SK-N-SH (cell line): ENCODE measurements around the gene CDC42EP4. TPM values are rescaled to one million over a fixed set of nuclear protein-coding genes. Genes with fewer than 3 reads are reported as not detected.
A peak's percentile ranks its signal among the peaks of the same experiment; 100 is the strongest.

Experiments used
- CTCF ChIA-PET: fragments of 300-600, 350-600 bp; formaldehyde crosslinking; extraction: SDS; loops from one replicate; lab custom pipeline; 2021; lab: Yijun Ruan, JAX
- POLR2A ChIA-PET: fragments of 350-600 bp; sonication (Branson Sonifier 250); formaldehyde crosslinking; extraction: SDS; loops from one replicate; lab custom pipeline; 2020; ENCODE audit warnings: antibody characterized with exemption, inconsistent platforms; lab: Yijun Ruan, JAX
- DNase-seq: peaks from one replicate; pipeline ENCODE4 v3.0.0; 2012
- H2AFZ ChIP-seq: fragments of 200-600 bp; sonication (generic); 2 replicates; pipeline ENCODE4 v1.8.1; 2016; ENCODE audit warnings: antibody characterized with exemption, mild to moderate bottlenecking, low read depth
- H3F3A ChIP-seq: fragments of 200-600 bp; sonication (generic); replicated peaks from 2 replicates; pipeline ENCODE3; 2016; ENCODE audit warnings: antibody characterized with exemption, mild to moderate bottlenecking; ENCODE audit not compliant: insufficient read depth
- H3K27ac ChIP-seq, 2 experiments: fragments of 200-500 bp in 1 of 2; fragments of 200-600 bp in 1 of 2; sonication (Bioruptor generic) in 1 of 2; sonication (generic), shearing (Covaris generic) in 1 of 2; 2 replicates each; pipeline versions ENCODE4 v1.5.1 to v1.6.1; 2014 to 2016; ENCODE audit warnings: low read depth in 2 of 2, inconsistent platforms in 1 of 2, low read length in 1 of 2, mild to moderate bottlenecking in 1 of 2, mixed read lengths in 1 of 2
- H3K27me3 ChIP-seq: fragments of 200-600 bp; sonication (generic), shearing (Covaris generic); 2 replicates; pipeline ENCODE4 v1.6.1; 2016; ENCODE audit warnings: mixed run types; ENCODE audit not compliant: insufficient read depth
- H3K36me3 ChIP-seq, 2 experiments: fragments of 200-500 bp in 1 of 2; fragments of 200-600 bp in 1 of 2; sonication (Bioruptor generic) in 1 of 2; sonication (generic) in 1 of 2; replicated peaks in 1 of 2; 2 replicates each; pipeline versions ENCODE3 to v1.5.1; 2014 to 2016; ENCODE audit warnings: low read length in 1 of 2, mild to moderate bottlenecking in 1 of 2; ENCODE audit not compliant: insufficient read depth in 2 of 2, control insufficient read depth in 1 of 2
- H3K4me1 ChIP-seq, 2 experiments: fragments of 200-500 bp in 1 of 2; fragments of 200-600 bp in 1 of 2; sonication (Bioruptor generic) in 1 of 2; sonication (generic), shearing (Covaris generic) in 1 of 2; 2 replicates each; pipeline versions ENCODE4 v1.5.1 to v1.6.1; 2014 to 2016; ENCODE audit warnings: low read depth in 1 of 2, low read length in 1 of 2, mixed run types in 1 of 2; ENCODE audit not compliant: insufficient read depth in 2 of 2, control insufficient read depth in 1 of 2
- H3K4me2 ChIP-seq: fragments of 200-600 bp; sonication (generic), shearing (Covaris generic); 2 replicates; pipeline ENCODE4 v1.6.1; 2017; ENCODE audit warnings: mixed run types
- H3K4me3 ChIP-seq, 2 experiments: fragments of 200-500 bp in 1 of 2; fragments of 200-600 bp in 1 of 2; sonication (Bioruptor generic) in 1 of 2; sonication (generic), shearing (Covaris generic) in 1 of 2; 2 replicates each; pipeline versions ENCODE4 v1.5.1 to v1.8.1; 2014 to 2016; ENCODE audit warnings: low read depth in 2 of 2, inconsistent platforms in 1 of 2, low read length in 1 of 2, mild to moderate bottlenecking in 1 of 2, mixed read lengths in 1 of 2, moderate library complexity in 1 of 2
- H3K79me2 ChIP-seq: fragments of 200-600 bp; sonication (generic); 2 replicates; pipeline ENCODE4 v1.8.1; 2017; ENCODE audit warnings: mild to moderate bottlenecking; ENCODE audit not compliant: insufficient read depth
- H3K9ac ChIP-seq: fragments of 200-600 bp; sonication (generic); 2 replicates; pipeline ENCODE4 v1.6.1; 2017; ENCODE audit warnings: mixed run types
- H3K9me2 ChIP-seq: fragments of 200-600 bp; sonication (generic); 2 replicates; pipeline ENCODE4 v1.6.1; 2017; ENCODE audit warnings: mixed run types
- H3K9me3 ChIP-seq: fragments of 200-600 bp; sonication (generic); 2 replicates; pipeline ENCODE4 v1.6.1; 2017; ENCODE audit warnings: mixed run types, mild to moderate bottlenecking, moderate library complexity
- H4K20me1 ChIP-seq: fragments of 200-600 bp; sonication (generic); 2 replicates; pipeline ENCODE4 v1.6.1; 2017; ENCODE audit warnings: mild to moderate bottlenecking, mixed run types; ENCODE audit not compliant: insufficient read depth
- CHD2 ChIP-seq: fragments of 150-350 bp; IDR thresholded peaks from 2 replicates; pipeline ENCODE4 v1.6.1; 2018; ENCODE audit warnings: low read length; ENCODE audit not compliant: partially characterized antibody
- ELF1 ChIP-seq: IDR thresholded peaks from 2 replicates; pipeline ENCODE4 v1.4.0; 2012
- EP300 ChIP-seq, 2 experiments: IDR thresholded peaks; 2 replicates each; pipeline versions ENCODE4 v1.4.0 to v1.6.1; 2012; ENCODE audit warnings: borderline replicate concordance in 1 of 2, low read depth in 1 of 2, low read length in 1 of 2
- EZH2phosphoT487 ChIP-seq: fragments of 200-600 bp; sonication (generic); IDR thresholded peaks from 2 replicates; pipeline ENCODE4 v1.6.1; 2017; ENCODE audit warnings: low read depth, mixed run types, mild to moderate bottlenecking, antibody characterized with exemption, moderate library complexity, borderline replicate concordance
- FOSL2 ChIP-seq: IDR thresholded peaks from 2 replicates; pipeline ENCODE4 v1.4.0; 2012; ENCODE audit warnings: low read depth, mild to moderate bottlenecking, moderate library complexity, borderline replicate concordance
- FOXJ3 ChIP-seq: sonication (generic); formaldehyde crosslinking; IDR thresholded peaks from 2 replicates; pipeline ENCODE4 v1.5.1; 2020; ENCODE audit warnings: mild to moderate bottlenecking, missing genetic modification reagents
- FOXM1 ChIP-seq: IDR thresholded peaks from 2 replicates; pipeline ENCODE4 v1.4.0; 2012; ENCODE audit warnings: low read depth, mild to moderate bottlenecking
- GABPA ChIP-seq: IDR thresholded peaks from 2 replicates; pipeline ENCODE4 v1.4.0; 2012; ENCODE audit warnings: low read depth, mild to moderate bottlenecking
- GATA2 ChIP-seq: sonication (generic); formaldehyde crosslinking; IDR thresholded peaks from 2 replicates; pipeline ENCODE4 v1.5.0; 2020; ENCODE audit warnings: mild to moderate bottlenecking, missing genetic modification reagents
- JUND ChIP-seq: IDR thresholded peaks from 2 replicates; pipeline ENCODE4 v1.4.0; 2012
- MXI1 ChIP-seq: IDR thresholded peaks from 2 replicates; pipeline ENCODE4 v1.6.1; 2012; ENCODE audit warnings: mild to moderate bottlenecking, low read depth, low read length, improper control_type of control experiment
- NFIC ChIP-seq: IDR thresholded peaks from 2 replicates; pipeline ENCODE4 v1.4.0; 2012; ENCODE audit warnings: borderline replicate concordance
- NRF1 ChIP-seq: IDR thresholded peaks from 2 replicates; pipeline ENCODE4 v1.6.1; 2012; ENCODE audit warnings: low read depth, mild to moderate bottlenecking, low read length
- PBX3 ChIP-seq: IDR thresholded peaks from 2 replicates; pipeline ENCODE4; 2012
- POLR2AphosphoS5 ChIP-seq: IDR thresholded peaks from 2 replicates; pipeline ENCODE4 v1.6.1; 2012; ENCODE audit warnings: low read depth, low read length
- RCOR1 ChIP-seq: fragments of 150-350 bp; IDR thresholded peaks from 2 replicates; pipeline ENCODE4 v1.6.1; 2017; ENCODE audit warnings: antibody characterized with exemption, low read length
- RFX5 ChIP-seq: IDR thresholded peaks from 2 replicates; pipeline ENCODE4 v1.6.1; 2012; ENCODE audit warnings: mild to moderate bottlenecking, improper control_type of control experiment, low read length
- RXRA ChIP-seq: IDR thresholded peaks from 2 replicates; pipeline ENCODE4 v1.4.0; 2012; ENCODE audit warnings: low read depth, mild to moderate bottlenecking, borderline replicate concordance
- SIN3A ChIP-seq: IDR thresholded peaks from 2 replicates; pipeline ENCODE4 v1.6.1; 2012; ENCODE audit warnings: low read depth, mild to moderate bottlenecking, low read length, moderate library complexity, borderline replicate concordance
- TAF1 ChIP-seq: IDR thresholded peaks from 2 replicates; pipeline ENCODE4 v1.6.1; 2012; ENCODE audit warnings: low read depth, mild to moderate bottlenecking, low read length, moderate library complexity, borderline replicate concordance
- TCF12 ChIP-seq: IDR thresholded peaks from 2 replicates; pipeline ENCODE4 v1.4.0; 2012
- TEAD4 ChIP-seq: IDR thresholded peaks from 2 replicates; pipeline ENCODE4 v1.4.0; 2012; ENCODE audit warnings: mild to moderate bottlenecking, borderline replicate concordance; ENCODE audit not compliant: insufficient read depth
- USF1 ChIP-seq: IDR thresholded peaks from 2 replicates; pipeline ENCODE4 v1.4.0; 2012; ENCODE audit warnings: low read depth, borderline replicate concordance
- YY1 ChIP-seq: IDR thresholded peaks from 2 replicates; pipeline ENCODE4 v1.4.0; 2012; ENCODE audit warnings: low read depth, mild to moderate bottlenecking
- WGBS: methylation state at CpG from one replicate; pipeline ENCODE4 v1.1.6; 2017; ENCODE audit warnings: low lambda C conversion rate; 5-methylcytosine and 5-hydroxymethylcytosine counted together
- polyA plus RNA-seq, 3 experiments: library from polyadenylated mRNA; depleted of rRNA; stranded (reverse); fragments of >200 nt; gene quantifications; 2 replicates each; pipeline ENCODE4 v1.2.3, GENCODE V29; 2012
- TF ChIP-seq, protein P1 (sequence below): IDR thresholded peaks from 2 replicates; pipeline ENCODE4 v1.4.0; 2012; ENCODE audit warnings: low read depth, borderline replicate concordance
- TF ChIP-seq, protein P2 (sequence below): fragments of 200-600 bp; sonication (generic); IDR thresholded peaks from 2 replicates; pipeline ENCODE4 v1.6.1; 2017; ENCODE audit warnings: antibody characterized with exemption, mild to moderate bottlenecking, moderate library complexity
- TF ChIP-seq, protein P3 (sequence below): fragments of 150-350 bp; IDR thresholded peaks from 2 replicates; pipeline ENCODE4 v1.6.1; 2016; ENCODE audit warnings: mild to moderate bottlenecking, low read depth, low read length

CDC42EP4 gene
- polyA plus RNA-seq, 1 of the 3 experiments (the other 2 are of a cell fraction), result 28.3 TPM

- no peak for DNase-seq
- Histone ChIP-seq H3K27ac (peak overlapping the region; percentile 30 to 96; a peak in 3 of 4 replicates), H4K20me1 (peaks cover 5% of the 10 kb centered on the region), H2AFZ (no peak overlapping the region), H3K4me1 (peaks cover 54 to 66% of the 10 kb centered on the region in 2 experiments; a peak in 3 of 4 replicates), H3K9me2 (no peaks in the 10 kb centered on the region), H3K9me3 (no peaks in the 10 kb centered on the region), H3K79me2 (peaks cover 91% of the 10 kb centered on the region), H3K9ac (no peak overlapping the region; the same call in 1 of the 2 replicates), H3F3A (peaks cover 54% of the 10 kb centered on the region), H3K36me3 (peaks cover 0 to 8% of the 10 kb centered on the region in 2 experiments), H3K4me3 (no peak overlapping the region), H3K27me3 (no peaks in the 10 kb centered on the region), H3K4me2 (peak overlapping the region; percentile 98)
- POLR2A ChIA-PET, result interaction anchor here (1.2 to 1.5 kb wide), 2 partner anchors 9 to 50 kb away, joined by 4 to 5 read pairs; no protein-coding TSS in a partner anchor
- CTCF ChIA-PET, result interaction anchor here (0.9 to 5.8 kb wide), 7 partner anchors 9 to 118 kb away, joined by 3 to 84 read pairs (median 6); no protein-coding TSS in a partner anchor
- WGBS, result 77% methylated on average over 9 of the region's 9 CpGs
- peak in 1 of 2 experiments; percentile 32; a peak in 1 of 4 replicates for TF ChIP-seq EP300 (IDR thresholded peaks at IDR 0.05; ENCODE audit: borderline replicate concordance in 1 of 2, low read depth in 1 of 2, low read length in 1 of 2)
- no peak for TF ChIP-seq POLR2AphosphoS5
- TF ChIP-seq MXI1, result no peak
- no peak for TF ChIP-seq RFX5
- TF ChIP-seq USF1, result no peak
- TF ChIP-seq, protein P1, sequence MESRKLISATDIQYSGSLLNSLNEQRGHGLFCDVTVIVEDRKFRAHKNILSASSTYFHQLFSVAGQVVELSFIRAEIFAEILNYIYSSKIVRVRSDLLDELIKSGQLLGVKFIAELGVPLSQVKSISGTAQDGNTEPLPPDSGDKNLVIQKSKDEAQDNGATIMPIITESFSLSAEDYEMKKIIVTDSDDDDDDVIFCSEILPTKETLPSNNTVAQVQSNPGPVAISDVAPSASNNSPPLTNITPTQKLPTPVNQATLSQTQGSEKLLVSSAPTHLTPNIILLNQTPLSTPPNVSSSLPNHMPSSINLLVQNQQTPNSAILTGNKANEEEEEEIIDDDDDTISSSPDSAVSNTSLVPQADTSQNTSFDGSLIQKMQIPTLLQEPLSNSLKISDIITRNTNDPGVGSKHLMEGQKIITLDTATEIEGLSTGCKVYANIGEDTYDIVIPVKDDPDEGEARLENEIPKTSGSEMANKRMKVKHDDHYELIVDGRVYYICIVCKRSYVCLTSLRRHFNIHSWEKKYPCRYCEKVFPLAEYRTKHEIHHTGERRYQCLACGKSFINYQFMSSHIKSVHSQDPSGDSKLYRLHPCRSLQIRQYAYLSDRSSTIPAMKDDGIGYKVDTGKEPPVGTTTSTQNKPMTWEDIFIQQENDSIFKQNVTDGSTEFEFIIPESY, result peak; percentile 43; the same call in 1 of the 2 replicates
- no peak for TF ChIP-seq YY1
- TF ChIP-seq JUND, result no peak
- TF ChIP-seq NFIC, result peak; percentile 97
- peak; percentile 47; the same call in 1 of the 2 replicates for TF ChIP-seq TEAD4
- no peak for TF ChIP-seq SIN3A
- TF ChIP-seq GABPA, result no peak
- TF ChIP-seq TCF12, result peak; percentile 67
- peak; percentile 78 for TF ChIP-seq RCOR1
- TF ChIP-seq PBX3, result peak; percentile 41; the same call in 1 of the 2 replicates
- TF ChIP-seq, protein P2, sequence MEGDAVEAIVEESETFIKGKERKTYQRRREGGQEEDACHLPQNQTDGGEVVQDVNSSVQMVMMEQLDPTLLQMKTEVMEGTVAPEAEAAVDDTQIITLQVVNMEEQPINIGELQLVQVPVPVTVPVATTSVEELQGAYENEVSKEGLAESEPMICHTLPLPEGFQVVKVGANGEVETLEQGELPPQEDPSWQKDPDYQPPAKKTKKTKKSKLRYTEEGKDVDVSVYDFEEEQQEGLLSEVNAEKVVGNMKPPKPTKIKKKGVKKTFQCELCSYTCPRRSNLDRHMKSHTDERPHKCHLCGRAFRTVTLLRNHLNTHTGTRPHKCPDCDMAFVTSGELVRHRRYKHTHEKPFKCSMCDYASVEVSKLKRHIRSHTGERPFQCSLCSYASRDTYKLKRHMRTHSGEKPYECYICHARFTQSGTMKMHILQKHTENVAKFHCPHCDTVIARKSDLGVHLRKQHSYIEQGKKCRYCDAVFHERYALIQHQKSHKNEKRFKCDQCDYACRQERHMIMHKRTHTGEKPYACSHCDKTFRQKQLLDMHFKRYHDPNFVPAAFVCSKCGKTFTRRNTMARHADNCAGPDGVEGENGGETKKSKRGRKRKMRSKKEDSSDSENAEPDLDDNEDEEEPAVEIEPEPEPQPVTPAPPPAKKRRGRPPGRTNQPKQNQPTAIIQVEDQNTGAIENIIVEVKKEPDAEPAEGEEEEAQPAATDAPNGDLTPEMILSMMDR, result no peak
- TF ChIP-seq, protein P3, sequence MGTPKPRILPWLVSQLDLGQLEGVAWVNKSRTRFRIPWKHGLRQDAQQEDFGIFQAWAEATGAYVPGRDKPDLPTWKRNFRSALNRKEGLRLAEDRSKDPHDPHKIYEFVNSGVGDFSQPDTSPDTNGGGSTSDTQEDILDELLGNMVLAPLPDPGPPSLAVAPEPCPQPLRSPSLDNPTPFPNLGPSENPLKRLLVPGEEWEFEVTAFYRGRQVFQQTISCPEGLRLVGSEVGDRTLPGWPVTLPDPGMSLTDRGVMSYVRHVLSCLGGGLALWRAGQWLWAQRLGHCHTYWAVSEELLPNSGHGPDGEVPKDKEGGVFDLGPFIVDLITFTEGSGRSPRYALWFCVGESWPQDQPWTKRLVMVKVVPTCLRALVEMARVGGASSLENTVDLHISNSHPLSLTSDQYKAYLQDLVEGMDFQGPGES, result no peak
- TF ChIP-seq GATA2, result no peak
- TF ChIP-seq ELF1, result no peak
- TF ChIP-seq RXRA, result no peak
- TF ChIP-seq FOXM1, result no peak
- TF ChIP-seq CHD2, result no peak
- TF ChIP-seq NRF1, result no peak
- no peak for TF ChIP-seq FOXJ3 (CRISPR knock-in tag)
- TF ChIP-seq EZH2phosphoT487, result no peak
- TF ChIP-seq FOSL2, result no peak
- no peak for TF ChIP-seq TAF1
These were observed 4.7 kb downstream of the CDC42EP4 start for GRCh38 chr17:73307130-73307529.
